ENCODE data around the gene RGP1.

GRCh38 chr9:35746583-35746982 is 2.5 kb upstream of the RGP1 start:
- TF ChIP-seq, protein P1, sequence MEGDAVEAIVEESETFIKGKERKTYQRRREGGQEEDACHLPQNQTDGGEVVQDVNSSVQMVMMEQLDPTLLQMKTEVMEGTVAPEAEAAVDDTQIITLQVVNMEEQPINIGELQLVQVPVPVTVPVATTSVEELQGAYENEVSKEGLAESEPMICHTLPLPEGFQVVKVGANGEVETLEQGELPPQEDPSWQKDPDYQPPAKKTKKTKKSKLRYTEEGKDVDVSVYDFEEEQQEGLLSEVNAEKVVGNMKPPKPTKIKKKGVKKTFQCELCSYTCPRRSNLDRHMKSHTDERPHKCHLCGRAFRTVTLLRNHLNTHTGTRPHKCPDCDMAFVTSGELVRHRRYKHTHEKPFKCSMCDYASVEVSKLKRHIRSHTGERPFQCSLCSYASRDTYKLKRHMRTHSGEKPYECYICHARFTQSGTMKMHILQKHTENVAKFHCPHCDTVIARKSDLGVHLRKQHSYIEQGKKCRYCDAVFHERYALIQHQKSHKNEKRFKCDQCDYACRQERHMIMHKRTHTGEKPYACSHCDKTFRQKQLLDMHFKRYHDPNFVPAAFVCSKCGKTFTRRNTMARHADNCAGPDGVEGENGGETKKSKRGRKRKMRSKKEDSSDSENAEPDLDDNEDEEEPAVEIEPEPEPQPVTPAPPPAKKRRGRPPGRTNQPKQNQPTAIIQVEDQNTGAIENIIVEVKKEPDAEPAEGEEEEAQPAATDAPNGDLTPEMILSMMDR (IDR thresholded peaks at IDR 0.05) = no peak
- no peak for TF ChIP-seq EZH2 (IDR thresholded peaks at IDR 0.05)

All from neural progenitor cell (in vitro differentiated cells).